ENCODE measurements around the gene STUM.

Gene STUM

GRCh38 chr1:226568975-226569741, 20.6 kb downstream of the STUM start:
- no peak for DNase-seq (ENCODE audit: low read depth)
- TF ChIP-seq CTCF (conservative IDR thresholded peaks at IDR 0.05; ENCODE audit: low read depth, low read length) = no peak
- H3K4me3 ChIP-seq (ENCODE audit: low read length) = no peak overlapping the region

GRCh38 chr1:226569879-226570547, 21.4 kb downstream of the STUM start:
- H3K4me3 ChIP-seq (ENCODE audit: low read length) = no peak overlapping the region
- TF ChIP-seq CTCF (conservative IDR thresholded peaks at IDR 0.05; ENCODE audit: low read depth, low read length) = peak; percentile 40
- no peak for DNase-seq (ENCODE audit: low read depth)

- DNase-seq (ENCODE audit: low read depth) = no peak
- H3K4me3 ChIP-seq (ENCODE audit: low read length) = no peak overlapping the region
- TF ChIP-seq CTCF (conservative IDR thresholded peaks at IDR 0.05; ENCODE audit: low read depth, low read length) = no peak
Measured at GRCh38 chr1:226571893-226572292, 23.3 kb downstream of the STUM start.

GRCh38 chr1:226572325-226572726, 23.8 kb downstream of the STUM start:
- no peak overlapping the region for H3K4me3 ChIP-seq (ENCODE audit: low read length)
- TF ChIP-seq CTCF (conservative IDR thresholded peaks at IDR 0.05; ENCODE audit: low read depth, low read length) = no peak
- DNase-seq (ENCODE audit: low read depth) = no peak

- no peak for TF ChIP-seq CTCF (conservative IDR thresholded peaks at IDR 0.05; ENCODE audit: low read depth, low read length)
- H3K4me3 ChIP-seq (ENCODE audit: low read length) = no peak overlapping the region
- no peak for DNase-seq (ENCODE audit: low read depth)
Measured at GRCh38 chr1:226574044-226574443, 25.5 kb downstream of the STUM start.

- DNase-seq (ENCODE audit: low read depth) = no peak
- TF ChIP-seq CTCF (conservative IDR thresholded peaks at IDR 0.05; ENCODE audit: low read depth, low read length) = no peak
- H3K4me3 ChIP-seq (ENCODE audit: low read length) = no peak overlapping the region
Measured at GRCh38 chr1:226574591-226575435, 26.2 kb downstream of the STUM start.
